Stomach (tissue), 9 donors: Measurements from ENCODE around the gene RREB1. TPM values are rescaled to one million over a fixed set of nuclear protein-coding genes. Genes with fewer than 3 reads are reported as not detected.
A peak's percentile ranks its signal among the peaks of the same experiment; 100 is the strongest.

Experiments used
- DNase-seq, 2 donors: peaks; one replicate each; pipeline versions ENCODE4 v3.0.0 to v3.0.0-alpha.2; 2013 to 2019
- H3K27ac ChIP-seq, 5 donors: fragments of 200-600 bp in 4 of 5; sonication (generic) in 4 of 5; one replicate each; pipeline ENCODE4 v1.5.1; 2013 to 2019; ENCODE audit warnings: mild to moderate bottlenecking in 1 of 5, moderate library complexity in 1 of 5
- H3K27me3 ChIP-seq, 3 donors: fragments of 200-600 bp; sonication (generic); one replicate each; pipeline ENCODE4 v1.5.1; 2017 to 2019; ENCODE audit warnings: mixed run types in 1 of 3
- H3K36me3 ChIP-seq, 4 donors: fragments of 200-600 bp; sonication (generic); 1 replicate in 3 of 4; 2 replicates in 1 of 4; pipeline ENCODE4 v1.5.1; 2016 to 2019
- H3K4me1 ChIP-seq, 4 donors: fragments of 200-600 bp; sonication (generic); one replicate each; pipeline ENCODE4 v1.5.1; 2016 to 2019
- H3K4me3 ChIP-seq, 4 donors: fragments of 200-600 bp; sonication (generic) in 3 of 4; one replicate each; pipeline ENCODE4 v1.5.1; 2016 to 2019; ENCODE audit warnings: mild to moderate bottlenecking in 1 of 4
- H3K9me3 ChIP-seq, 4 donors: fragments of 200-600 bp; sonication (generic); one replicate each; pipeline ENCODE4 v1.5.1; 2016 to 2019
- CTCF ChIP-seq, 7 experiments: fragments of 450-650 bp in 4 of 7; fragments of 200-600 bp in 3 of 7; sonication (generic) in 3 of 7; IDR thresholded peaks; one replicate each; pipeline ENCODE4 v1.5.1; 2016 to 2019; ENCODE audit warnings: antibody characterized with exemption in 7 of 7, control low read depth in 2 of 7, mild to moderate bottlenecking in 1 of 7
- EP300 ChIP-seq: sonication (generic); formaldehyde crosslinking; IDR thresholded peaks from one replicate; pipeline ENCODE4 v1.6.1; 2017; ENCODE audit warnings: antibody characterized with exemption
- POLR2A ChIP-seq, 4 donors: fragments of 450-650 bp; IDR thresholded peaks; one replicate each; pipeline ENCODE4 v1.6.1; 2016; ENCODE audit warnings: antibody characterized with exemption in 4 of 4, control low read depth in 2 of 4, mild to moderate bottlenecking in 1 of 4, moderate library complexity in 1 of 4
- POLR2AphosphoS5 ChIP-seq, 3 donors: sonication (generic); formaldehyde crosslinking; IDR thresholded peaks; one replicate each; pipeline ENCODE4 v1.6.1; 2016; ENCODE audit warnings: antibody characterized with exemption in 3 of 3
- WGBS, 5 donors: extraction: QIAGEN DNeasy Blood & Tissue Kit in 3 of 5; methylation state at CpG; one replicate each; pipeline versions ENCODE4 v1.1.5 to v1.1.7; 2013 to 2018; 5-methylcytosine and 5-hydroxymethylcytosine counted together
- intact Hi-C: fragments of 100-400 bp; cut with DNase I; formaldehyde crosslinking; loops from one replicate; pipeline ENCODE4 v1.15.1; 2023; ENCODE audit warnings: low total_unique reads
- polyA plus RNA-seq, 3 donors: library from polyadenylated mRNA; stranded (reverse); fragments of 200-250 nt; gene quantifications; one replicate each; pipeline ENCODE4 v1.2.3, GENCODE V29; 2013
- total RNA-seq, 5 donors: library from RNA; depleted of rRNA; stranded (reverse); fragments of >200 nt; gene quantifications; one replicate each; pipeline versions ENCODE4 v1.1.0 to v1.2.3, GENCODE V29; 2014 to 2016
- donor health status: healthy with polysubstance abuse.
- donor health status: Bipolar disorder and iron deficiency.
- donor health status: healthy.

Gene RREB1
- total and polyA plus RNA-seq, 8 donors, result 4.0 to 125 (median 45.3) TPM

GRCh38 chr6:7243179-7243981 is 135.6 kb downstream of the RREB1 start:
- peak in 1 of 2 donors; percentile 85 for DNase-seq
- 5 to 11% (median 6%) methylated on average over 7 of the region's 7 CpGs for WGBS, 5 donors
- peaks cover 37 to 68% (median 55%) of the 10 kb centered on the region in 4 donors for H3K36me3 ChIP-seq
- H3K27me3 ChIP-seq, result no peaks in the 10 kb centered on the region
- intact Hi-C loops, result loop anchor here (5.0 kb wide), 1 partner anchor 561 kb away; no protein-coding TSS in a partner anchor
- H3K9me3 ChIP-seq, result no peaks in the 10 kb centered on the region
- H3K4me1 ChIP-seq, result peaks cover 38 to 58% (median 48%) of the 10 kb centered on the region in 4 donors
- peak overlapping the region; percentile 73 to 89 (median 77) for H3K27ac ChIP-seq
- TF ChIP-seq POLR2A (IDR thresholded peaks at IDR 0.05) (no peak), EP300 (no peak), CTCF (IDR thresholded peaks at IDR 0.05) (peak in 5 of 7 experiments; percentile 70 to 88 (median 86)), POLR2AphosphoS5 (IDR thresholded peaks at IDR 0.05) (no peak)
- H3K4me3 ChIP-seq, result no peak overlapping the region

GRCh38 chr6:7245668-7246393 is 138.1 kb downstream of the RREB1 start:
- peaks cover 57 to 80% (median 68%) of the 10 kb centered on the region in 4 donors for H3K36me3 ChIP-seq
- 84 to 95% (median 93%) methylated on average over 10 to 15 of the region's 15 CpGs for WGBS, 5 donors
- no peak for DNase-seq
- H3K4me1 ChIP-seq, result peaks cover 22 to 50% (median 31%) of the 10 kb centered on the region in 4 donors
- intact Hi-C loops, result no loop called here
- H3K9me3 ChIP-seq, result no peaks in the 10 kb centered on the region
- H3K4me3 ChIP-seq, result no peak overlapping the region
- no peaks in the 10 kb centered on the region for H3K27me3 ChIP-seq
- TF ChIP-seq POLR2AphosphoS5 (IDR thresholded peaks at IDR 0.05) (no peak), POLR2A (IDR thresholded peaks at IDR 0.05) (no peak), CTCF (IDR thresholded peaks at IDR 0.05) (no peak), EP300 (no peak)
- H3K27ac ChIP-seq, result no peak overlapping the region

- peaks cover 20 to 42% (median 23%) of the 10 kb centered on the region in 4 donors for H3K4me1 ChIP-seq
- 94 to 95% (median 95%) methylated on average over 56 to 71 of the region's 71 CpGs for WGBS, 5 donors
- H3K4me3 ChIP-seq, result no peak overlapping the region
- TF ChIP-seq POLR2A (IDR thresholded peaks at IDR 0.05), result no peak
- no peak for TF ChIP-seq CTCF (IDR thresholded peaks at IDR 0.05)
- no peak for TF ChIP-seq POLR2AphosphoS5 (IDR thresholded peaks at IDR 0.05)
- TF ChIP-seq EP300, result no peak
- no peak for DNase-seq
- no peak overlapping the region for H3K27ac ChIP-seq
- peaks cover 57 to 78% (median 69%) of the 10 kb centered on the region in 4 donors for H3K36me3 ChIP-seq
- intact Hi-C loops, result no loop called here
- H3K9me3 ChIP-seq, result no peaks in the 10 kb centered on the region
- H3K27me3 ChIP-seq, result no peaks in the 10 kb centered on the region
Measured at GRCh38 chr6:7246401-7247178, 138.8 kb downstream of the RREB1 start.

GRCh38 chr6:7247179-7247456 is 139.4 kb downstream of the RREB1 start:
- H3K9me3 ChIP-seq, result no peaks in the 10 kb centered on the region
- no peak overlapping the region for H3K27ac ChIP-seq
- TF ChIP-seq CTCF (IDR thresholded peaks at IDR 0.05), result no peak
- TF ChIP-seq POLR2A (IDR thresholded peaks at IDR 0.05), result no peak
- TF ChIP-seq EP300, result no peak
- TF ChIP-seq POLR2AphosphoS5 (IDR thresholded peaks at IDR 0.05), result no peak
- intact Hi-C loops, result no loop called here
- no peak overlapping the region for H3K4me3 ChIP-seq
- peaks cover 17 to 37% (median 19%) of the 10 kb centered on the region in 4 donors for H3K4me1 ChIP-seq
- DNase-seq, result no peak
- no peaks in the 10 kb centered on the region for H3K27me3 ChIP-seq
- H3K36me3 ChIP-seq, result peaks cover 57 to 81% (median 73%) of the 10 kb centered on the region in 4 donors
- 93 to 97% (median 95%) methylated on average over 6 to 15 of the region's 15 CpGs for WGBS, 5 donors
